Dendritic cell treated with granulocyte-macrophage colony-stimulating factor and Interleukin-4, amounts not matched to agents 40 ng/mL and 50 ng/mL, for 4 days (primary cell): ENCODE measurements around the gene CTDSP2.

Source experiments
- H3K27ac Mint-ChIP-seq: one replicate; pipeline ENCODE4 v1.8.0; 2022; ENCODE audit warnings: mild to moderate bottlenecking, mixed read lengths
- H3K27me3 Mint-ChIP-seq: one replicate; pipeline ENCODE4 v1.8.0; 2022; ENCODE audit warnings: mild to moderate bottlenecking, mixed read lengths
- H3K36me3 Mint-ChIP-seq: one replicate; pipeline ENCODE4 v1.8.0; 2022; ENCODE audit warnings: low read depth, mixed read lengths
- H3K4me1 Mint-ChIP-seq: one replicate; pipeline ENCODE4 v1.8.0; 2022; ENCODE audit warnings: low read depth, mixed read lengths
- H3K4me3 Mint-ChIP-seq: one replicate; pipeline ENCODE4 v1.8.0; 2022; ENCODE audit warnings: mild to moderate bottlenecking, moderate library complexity, mixed read lengths
- H3K9me3 Mint-ChIP-seq: one replicate; pipeline ENCODE4 v1.8.0; 2022; ENCODE audit warnings: mixed read lengths
- intact Hi-C: fragments of 100-400 bp; cut with micrococcal nuclease; formaldehyde crosslinking; loops from one replicate; pipeline ENCODE4 v1.15.0; 2022

Gene CTDSP2

GRCh38 chr12:57846577-57847319 is at the start of gene CTDSP2:
CTDSP2 (minus strand) TSS chr12:57846729; CDS start chr12:57846435, 294 bp downstream.
- Mint-ChIP-seq H3K4me3 (peak within 1 kb of the TSS; percentile 85), H3K4me1 (peaks cover 58% of the 10 kb centered on the region), H3K9me3 (no peaks in the 10 kb centered on the region), H3K27ac (peak within 1 kb of the TSS; percentile 85), H3K36me3 (peaks cover 40% of the 10 kb centered on the region), H3K27me3 (peaks cover 18% of the 10 kb centered on the region)
- intact Hi-C loops: no loop called here

- Mint-ChIP-seq H3K36me3 (no peaks in the 10 kb centered on the region), H3K4me1 (peaks cover 70% of the 10 kb centered on the region), H3K9me3 (no peaks in the 10 kb centered on the region), H3K4me3 (peak overlapping the region; percentile 69), H3K27me3 (peaks cover 40% of the 10 kb centered on the region), H3K27ac (peak overlapping the region; percentile 26)
- intact Hi-C loops: no loop called here
Measured at GRCh38 chr12:57896115-57896433, 49.5 kb upstream of the CTDSP2 start.

GRCh38 chr12:57895389-57896114 is 49.0 kb upstream of the CTDSP2 start:
- Mint-ChIP-seq H3K9me3 (no peaks in the 10 kb centered on the region), H3K27me3 (peaks cover 40% of the 10 kb centered on the region), H3K4me3 (peak overlapping the region; percentile 69), H3K36me3 (no peaks in the 10 kb centered on the region), H3K27ac (peak overlapping the region; percentile 26), H3K4me1 (peaks cover 70% of the 10 kb centered on the region)
- intact Hi-C loops: no loop called here

GRCh38 chr12:57894399-57895292 is 48.1 kb upstream of the CTDSP2 start:
- Mint-ChIP-seq H3K27me3 (peaks cover 41% of the 10 kb centered on the region), H3K4me3 (peak overlapping the region; percentile 14), H3K36me3 (no peaks in the 10 kb centered on the region), H3K4me1 (peaks cover 74% of the 10 kb centered on the region), H3K27ac (peak overlapping the region; percentile 69), H3K9me3 (no peaks in the 10 kb centered on the region)
- intact Hi-C loops: no loop called here

GRCh38 chr12:57893431-57894353 is 47.2 kb upstream of the CTDSP2 start:
- peak overlapping the region; percentile 69 for H3K27ac Mint-ChIP-seq

GRCh38 chr12:57892232-57892972 is 45.9 kb upstream of the CTDSP2 start:
- intact Hi-C loops: no loop called here
- peaks cover 69% of the 10 kb centered on the region for H3K4me1 Mint-ChIP-seq

More at GRCh38 chr12:57893431-57894353, 47.2 kb upstream of the CTDSP2 start:
- Mint-ChIP-seq H3K36me3 (no peaks in the 10 kb centered on the region), H3K9me3 (no peaks in the 10 kb centered on the region), H3K27me3 (peaks cover 39% of the 10 kb centered on the region), H3K4me1 (peaks cover 78% of the 10 kb centered on the region), H3K4me3 (no peak overlapping the region)
- intact Hi-C loops: no loop called here

GRCh38 chr12:57891542-57892228 is 45.2 kb upstream of the CTDSP2 start:
- H3K36me3 Mint-ChIP-seq: no peaks in the 10 kb centered on the region
- H3K4me1 Mint-ChIP-seq: peaks cover 65% of the 10 kb centered on the region
- peaks cover 22% of the 10 kb centered on the region for H3K27me3 Mint-ChIP-seq
- no peaks in the 10 kb centered on the region for H3K9me3 Mint-ChIP-seq
- intact Hi-C loops: no loop called here
- H3K4me3 Mint-ChIP-seq: no peak overlapping the region
- H3K27ac Mint-ChIP-seq: no peak overlapping the region

More at GRCh38 chr12:57892232-57892972, 45.9 kb upstream of the CTDSP2 start:
- H3K27me3 Mint-ChIP-seq: peaks cover 29% of the 10 kb centered on the region
- H3K9me3 Mint-ChIP-seq: no peaks in the 10 kb centered on the region
- H3K4me3 Mint-ChIP-seq: no peak overlapping the region
- no peak overlapping the region for H3K27ac Mint-ChIP-seq
- H3K36me3 Mint-ChIP-seq: no peaks in the 10 kb centered on the region

- H3K4me1 Mint-ChIP-seq: peaks cover 58% of the 10 kb centered on the region
- H3K9me3 Mint-ChIP-seq: no peaks in the 10 kb centered on the region
- H3K27ac Mint-ChIP-seq: peak overlapping the region; percentile 43
- no peak overlapping the region for H3K4me3 Mint-ChIP-seq
- intact Hi-C loops: no loop called here
- peaks cover 14% of the 10 kb centered on the region for H3K27me3 Mint-ChIP-seq
- no peaks in the 10 kb centered on the region for H3K36me3 Mint-ChIP-seq
Measured at GRCh38 chr12:57890191-57891115, 43.9 kb upstream of the CTDSP2 start.

- no peaks in the 10 kb centered on the region for H3K9me3 Mint-ChIP-seq
- peaks cover 49% of the 10 kb centered on the region for H3K4me1 Mint-ChIP-seq
- peaks cover 11% of the 10 kb centered on the region for H3K27me3 Mint-ChIP-seq
- H3K36me3 Mint-ChIP-seq: no peaks in the 10 kb centered on the region
- intact Hi-C loops: no loop called here
- H3K4me3 Mint-ChIP-seq: no peak overlapping the region
- H3K27ac Mint-ChIP-seq: peak overlapping the region; percentile 43
Measured at GRCh38 chr12:57889500-57889989, 43.0 kb upstream of the CTDSP2 start.

GRCh38 chr12:57888409-57889157 is 42.1 kb upstream of the CTDSP2 start:
- Mint-ChIP-seq H3K27me3 (peaks cover 9% of the 10 kb centered on the region), H3K4me1 (peaks cover 39% of the 10 kb centered on the region), H3K27ac (peak overlapping the region; percentile 43), H3K9me3 (no peaks in the 10 kb centered on the region), H3K36me3 (no peaks in the 10 kb centered on the region), H3K4me3 (no peak overlapping the region)
- intact Hi-C loops: no loop called here
